HS-5 (cell line): ENCODE data around the gene CORO1A.
"Not testable (repeated sequence)": the region's sequence is repeated elsewhere in the genome, so short reads cannot be mapped to it uniquely, and the experiment has no call there.

Experiments
- DNase-seq: peaks from one replicate; pipeline ENCODE4 v3.0.0-alpha.2; 2012; ENCODE audit warnings: low read depth

Gene CORO1A

DNA sequence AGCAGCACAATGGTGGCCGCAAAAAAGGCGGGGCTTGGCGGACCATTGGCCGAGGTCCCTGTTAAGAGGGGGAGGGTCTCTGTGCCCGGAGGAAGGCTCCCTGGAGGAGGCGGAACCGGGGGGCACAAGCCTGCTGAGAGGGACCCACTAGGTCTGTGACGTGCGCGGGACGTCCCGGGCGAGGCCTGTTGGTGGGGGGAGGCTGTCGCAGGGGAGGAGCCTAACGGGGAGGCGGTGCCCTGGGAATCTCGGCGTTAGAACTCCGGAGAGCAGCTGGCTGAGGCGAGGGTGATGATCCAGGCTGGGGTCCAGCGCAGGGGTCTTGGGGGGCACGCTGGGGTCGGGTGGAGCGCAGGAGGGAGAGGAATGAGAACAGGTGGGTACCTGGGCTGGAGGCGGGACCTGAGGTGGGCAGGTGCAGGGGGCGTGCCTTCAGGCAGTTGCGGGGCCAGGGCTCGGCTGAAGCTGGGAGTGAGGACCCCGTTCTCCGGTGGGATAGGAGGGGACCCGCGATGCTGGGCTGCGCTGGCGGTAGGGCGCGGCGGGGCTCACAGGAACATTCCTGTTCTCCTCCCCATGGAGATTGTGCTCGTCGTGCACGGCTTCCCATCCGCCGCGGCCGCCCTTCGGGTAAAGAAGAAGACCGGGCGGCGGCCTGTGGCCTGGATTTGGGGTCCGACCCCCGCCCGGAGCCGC is 22.3 kb downstream of the CORO1A start:
- not testable (repeated sequence) for DNase-seq

- not testable (repeated sequence) for DNase-seq
Observed at GRCh38 chr16:30206252-30206651, 22.9 kb downstream of the CORO1A start.

- DNase-seq = not testable (repeated sequence)
Observed at GRCh38 chr16:30207063-30207704, 23.8 kb downstream of the CORO1A start.

GRCh38 chr16:30209032-30209431 is 25.6 kb downstream of the CORO1A start:
- not testable (repeated sequence) for DNase-seq

- not testable (repeated sequence) for DNase-seq
Observed at GRCh38 chr16:30211414-30211813, 28.0 kb downstream of the CORO1A start.

GRCh38 chr16:30217082-30217481 is 33.7 kb downstream of the CORO1A start:
- not testable (repeated sequence) for DNase-seq
